DLD1 (cell line): ENCODE results near the gene HLA-G.
"Not testable (repeated sequence)": the region's sequence is repeated elsewhere in the genome, so short reads cannot be mapped to it uniquely, and the experiment has no call there.

ENCODE experiments used
- in situ Hi-C: cut with HindIII; loops from 2 replicates; pipeline ENCODE4 v1.10.0; 2017; ENCODE audit warnings: low sequenced_read_pairs

Gene HLA-G

DNA sequence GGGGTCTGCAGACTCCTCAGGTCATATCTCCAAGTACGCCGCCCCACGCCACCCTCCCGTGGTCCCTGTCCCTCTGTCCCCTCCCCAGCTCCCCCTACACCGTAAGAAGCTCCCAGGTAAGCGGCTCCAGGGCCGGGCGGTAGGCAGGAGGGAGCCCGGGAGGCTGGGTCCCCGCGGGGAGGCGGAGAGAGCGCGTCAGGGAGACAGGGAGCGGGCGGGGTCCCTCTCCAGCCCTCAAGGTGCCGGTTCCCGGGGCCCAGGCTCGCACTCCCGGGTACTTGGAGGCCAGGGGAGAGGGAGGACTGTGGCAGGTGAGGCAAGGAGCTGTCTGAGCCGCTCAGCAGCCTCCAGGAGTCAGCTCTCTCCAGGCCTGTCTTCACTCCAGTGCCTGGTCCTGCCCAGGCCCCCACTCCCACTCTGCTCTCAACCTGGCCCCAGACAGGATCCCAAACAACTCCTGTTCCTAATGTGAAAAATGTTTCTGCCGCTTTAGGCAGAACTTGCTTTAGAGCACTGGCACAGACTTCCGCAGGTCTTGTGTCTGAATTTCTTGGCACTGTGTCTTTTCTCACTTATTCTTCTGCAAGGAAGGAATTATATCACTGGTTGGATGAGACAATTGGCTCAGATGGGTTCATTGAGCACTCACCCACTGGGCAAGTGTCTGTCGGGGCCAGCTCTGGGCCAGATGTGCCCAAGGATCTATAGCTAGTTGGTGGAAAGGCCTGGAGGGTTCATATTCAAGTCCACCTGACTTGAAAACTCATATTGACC lies 36.6 kb downstream of the HLA-G start:
- in situ Hi-C loops: loop anchor here (25.0 kb wide), 1 partner anchor 148 kb away; no protein-coding TSS in a partner anchor

DNA sequence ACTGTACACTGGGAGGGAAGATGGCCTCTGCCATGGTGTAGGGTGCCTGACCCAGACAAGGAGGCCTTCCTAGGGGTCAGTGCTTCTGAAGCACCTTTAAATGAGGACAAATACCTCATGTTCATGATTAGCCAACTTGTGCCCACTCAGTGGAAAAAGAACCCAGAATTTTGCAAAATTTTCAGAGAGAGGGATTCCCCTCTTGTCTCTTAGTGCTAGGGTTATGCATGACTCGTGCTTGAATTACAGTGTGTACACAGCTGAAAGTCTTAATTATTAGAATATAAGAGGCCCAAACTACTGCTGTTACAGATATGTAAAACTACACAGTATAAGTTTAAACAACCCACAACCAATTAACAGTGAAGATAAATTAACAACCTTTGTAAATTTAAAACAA lies 38.0 kb downstream of the HLA-G start:
- in situ Hi-C loops: loop anchor here (25.0 kb wide), 1 partner anchor 147 kb away; no protein-coding TSS in a partner anchor

DNA sequence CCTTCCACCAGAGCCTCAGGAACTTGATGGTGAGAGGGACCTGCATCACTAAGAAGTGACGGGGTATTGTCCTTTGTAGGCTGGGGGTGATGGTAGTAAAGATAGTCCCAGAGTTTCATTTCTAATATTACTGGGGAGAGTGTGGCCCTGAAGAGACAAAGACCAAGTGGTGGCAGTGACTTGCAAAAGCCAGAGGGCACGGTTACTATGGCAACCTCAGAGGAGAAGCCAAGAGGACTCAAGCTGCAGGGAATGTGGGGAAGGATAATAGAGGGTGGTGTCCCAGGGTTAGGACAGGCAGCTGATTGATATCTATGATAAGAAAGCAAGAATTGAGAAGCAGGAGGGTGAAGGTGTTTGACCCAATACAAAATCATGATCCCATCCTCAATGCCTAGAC lies 42.5 kb downstream of the HLA-G start:
- in situ Hi-C loops: loop anchor here (25.0 kb wide), 1 partner anchor 142 kb away; no protein-coding TSS in a partner anchor

DNA sequence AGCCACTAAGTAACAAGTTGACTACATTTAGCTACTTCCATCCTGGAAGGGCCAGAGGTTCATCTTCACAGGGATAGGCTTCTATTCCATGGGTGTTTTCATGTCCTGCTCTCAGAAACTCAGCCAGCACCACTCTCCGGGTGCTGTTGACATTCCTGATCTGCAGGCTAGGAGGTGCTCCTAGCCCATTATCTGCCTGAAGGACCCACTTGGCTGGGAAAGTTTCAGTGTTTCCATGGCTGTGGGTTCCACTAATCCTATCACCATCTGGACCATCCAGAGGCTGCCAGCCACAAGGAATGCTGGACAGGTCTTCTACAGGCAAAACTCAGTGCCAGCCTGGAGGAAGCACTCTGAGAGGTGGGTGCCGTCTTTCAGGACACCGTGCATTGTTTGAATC lies 45.2 kb downstream of the HLA-G start:
- in situ Hi-C loops: loop anchor here (25.0 kb wide), 1 partner anchor 140 kb away; no protein-coding TSS in a partner anchor

DNA sequence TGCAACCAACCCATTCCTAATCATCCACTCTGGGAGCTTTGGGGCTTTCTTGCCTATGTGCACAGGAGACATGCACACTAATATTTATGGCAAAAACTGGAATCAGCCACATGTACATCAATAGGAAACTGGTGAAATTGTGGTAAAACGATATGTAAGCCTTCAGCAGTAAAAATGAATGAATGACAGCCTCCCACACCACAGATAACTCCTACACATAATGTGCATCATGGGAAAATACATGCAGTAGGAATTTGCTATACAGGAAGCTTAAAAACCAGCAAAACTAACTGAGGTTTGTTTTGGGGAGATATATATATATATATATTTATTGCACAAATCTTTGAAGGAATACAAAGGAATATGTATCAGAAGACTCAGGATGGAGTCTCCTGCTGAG lies 47.6 kb downstream of the HLA-G start:
- in situ Hi-C loops: no loop called here

DNA sequence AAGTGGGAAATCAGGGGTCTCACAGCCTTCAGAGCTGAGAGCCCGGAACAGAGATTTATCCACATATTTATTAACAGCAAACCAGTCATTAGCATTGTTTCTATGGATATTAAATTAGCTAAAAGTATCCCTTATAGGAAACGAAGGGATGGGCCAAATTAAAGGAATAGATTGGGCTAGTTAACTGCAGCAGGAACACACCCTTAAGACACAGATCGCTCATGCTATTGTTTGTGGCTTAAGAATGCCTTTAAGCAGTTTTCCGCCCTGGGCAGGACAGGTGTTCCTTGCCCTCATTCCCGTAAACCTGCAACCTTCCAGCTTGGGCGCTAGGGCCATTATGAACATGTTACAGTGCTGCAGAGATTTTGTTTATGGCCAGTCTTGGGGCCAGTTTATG lies 48.1 kb downstream of the HLA-G start:
- in situ Hi-C loops: not testable (repeated sequence)
